ENCODE measurements around the gene QRFP. TPM values are rescaled to one million over a fixed set of nuclear protein-coding genes. Genes with fewer than 3 reads are reported as not detected.

The QRFP gene
- total RNA-seq, 1 experiment from 2014 or later: not detected

DNA sequence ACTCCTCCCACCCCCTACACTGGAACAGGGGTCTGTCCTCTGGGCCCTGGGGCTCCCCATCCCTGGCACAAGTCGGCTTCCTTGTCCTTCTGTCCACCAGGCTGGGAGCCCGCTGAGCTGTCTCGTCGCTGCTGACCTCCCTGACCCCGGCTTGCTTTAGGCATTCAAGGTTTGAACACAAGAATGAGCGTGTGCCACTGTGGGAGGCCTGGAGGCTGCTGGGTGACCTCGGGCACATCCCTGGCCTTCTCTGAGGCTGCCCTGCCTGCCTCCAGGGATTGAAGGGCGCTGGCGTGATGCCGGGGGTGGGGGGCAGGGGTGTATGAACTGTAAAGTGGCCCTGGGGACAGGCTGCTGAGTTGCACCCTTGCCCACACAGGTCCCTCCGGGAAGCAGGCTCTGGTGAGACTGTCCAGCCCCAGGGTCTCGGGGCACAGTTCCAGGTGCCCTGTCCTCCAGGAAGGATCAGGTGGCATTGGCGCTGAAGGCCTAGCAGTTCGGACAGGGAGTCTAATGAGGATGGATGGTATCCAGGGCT lies 24.2 kb upstream of the QRFP start:
- H3K27me3 ChIP-seq (ENCODE audit: insufficient read depth, low read length): no peaks in the 10 kb centered on the region
- no peak for DNase-seq (ENCODE audit: low read depth, low spot score)
- H3K36me3 ChIP-seq (ENCODE audit: control insufficient read depth in 1 of 2, insufficient read depth in 2 of 2, low read length in 2 of 2): no peaks in the 10 kb centered on the region
- no peak for ATAC-seq
- ChIA-PET RAD21 (ENCODE audit: low non-redundant PET in 1 of 2, low total read pairs in 2 of 2, uncharacterized antibody in 2 of 2, unreplicated experiment in 2 of 2) (no interaction called here), CTCF (no interaction called here), POLR2A (no interaction called here)
- intact Hi-C loops (cut with micrococcal nuclease): no loop called here
- BruUV-seq (replicated peaks): no TSS peak
- no peaks in the 10 kb centered on the region for H3K79me2 ChIP-seq (ENCODE audit: insufficient read depth, low read length)
- H4K20me1 ChIP-seq (ENCODE audit: insufficient read depth): no peaks in the 10 kb centered on the region
- H3K27ac ChIP-seq (ENCODE audit: low read depth, low read length): no peak overlapping the region
- no peak overlapping the region for H3K4me3 ChIP-seq (replicated peaks in 1 of 2; ENCODE audit: low read depth in 1 of 2, low read length in 2 of 2)
- H3K4me2 ChIP-seq (ENCODE audit: low read length): no peak overlapping the region
- no peaks in the 10 kb centered on the region for H3K9me2 ChIP-seq (ENCODE audit: insufficient read depth)
- no peak overlapping the region for H3K9ac ChIP-seq (ENCODE audit: low read length)
- TF ChIP-seq ZBTB33 (IDR thresholded peaks at IDR 0.05; ENCODE audit: extremely low read depth, insufficient replicate concordance, low read length) (no peak), EGR1 (IDR thresholded peaks at IDR 0.05; ENCODE audit: low read depth) (no peak), REST (IDR thresholded peaks at IDR 0.05; ENCODE audit: low read depth) (no peak), ELF1 (IDR thresholded peaks at IDR 0.05; ENCODE audit: borderline replicate concordance, low read depth) (no peak), JUND (IDR thresholded peaks at IDR 0.05) (no peak), SRF (IDR thresholded peaks at IDR 0.05; ENCODE audit: low read depth) (no peak), SIN3A (IDR thresholded peaks at IDR 0.05; ENCODE audit: low read depth) (no peak), CTCF (IDR thresholded peaks at IDR 0.05 in 2 of 3, conservative IDR thresholded peaks at IDR 0.05 in 1 of 3; ENCODE audit: borderline replicate concordance in 1 of 3, insufficient read depth in 1 of 3, low read depth in 2 of 3, low read length in 2 of 3) (no peak), EZH2 (IDR thresholded peaks at IDR 0.05) (no peak)
- TF ChIP-seq, protein P1, sequence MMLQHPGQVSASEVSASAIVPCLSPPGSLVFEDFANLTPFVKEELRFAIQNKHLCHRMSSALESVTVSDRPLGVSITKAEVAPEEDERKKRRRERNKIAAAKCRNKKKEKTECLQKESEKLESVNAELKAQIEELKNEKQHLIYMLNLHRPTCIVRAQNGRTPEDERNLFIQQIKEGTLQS (IDR thresholded peaks at IDR 0.05): no peak
- H3K9me3 ChIP-seq (ENCODE audit: control insufficient read depth in 1 of 2, insufficient read depth in 1 of 2, low read depth in 1 of 2, low read length in 2 of 2): no peaks in the 10 kb centered on the region
- H3K4me1 ChIP-seq (ENCODE audit: control insufficient read depth in 1 of 2, insufficient read depth in 2 of 2, low read length in 2 of 2): no peaks in the 10 kb centered on the region
- H2AFZ ChIP-seq (ENCODE audit: low read depth, low read length, poor library complexity, severe bottlenecking): no peak overlapping the region
